SH-SY5Y (cell line): ENCODE results near the gene PMEPA1.
A peak's percentile ranks its signal among the peaks of the same experiment; 100 is the strongest.

Experiments used
- GATA2 ChIP-seq: IDR thresholded peaks from 2 replicates; pipeline ENCODE4 v1.6.1; 2011; ENCODE audit warnings: mild to moderate bottlenecking, low read depth, low read length
- GATA3 ChIP-seq: IDR thresholded peaks from 2 replicates; pipeline ENCODE4 v1.6.1; 2011; ENCODE audit warnings: low read depth, mild to moderate bottlenecking, low read length, moderate library complexity

Gene PMEPA1

DNA sequence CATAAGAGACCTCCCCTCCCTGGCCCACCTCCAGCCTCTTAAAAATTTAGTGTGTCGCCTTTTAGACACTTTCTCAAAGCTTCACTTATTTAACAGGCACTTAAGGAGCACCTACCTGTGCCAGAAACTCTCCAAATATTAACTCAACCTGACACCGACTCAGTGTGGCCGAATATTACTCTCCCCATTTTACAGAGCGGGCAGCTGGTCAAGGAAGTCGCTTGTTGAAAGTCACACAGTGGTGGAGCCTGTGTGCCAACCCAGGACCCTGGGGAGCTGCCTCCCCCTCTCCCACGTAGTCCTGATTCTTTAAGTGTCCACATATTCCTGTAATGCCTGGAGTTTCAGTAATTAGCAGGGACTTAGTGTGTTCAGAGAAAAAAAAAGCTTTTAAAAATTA is 1.0 kb upstream of the PMEPA1 start:
- TF ChIP-seq GATA2 (no peak), GATA3 (no peak)

DNA sequence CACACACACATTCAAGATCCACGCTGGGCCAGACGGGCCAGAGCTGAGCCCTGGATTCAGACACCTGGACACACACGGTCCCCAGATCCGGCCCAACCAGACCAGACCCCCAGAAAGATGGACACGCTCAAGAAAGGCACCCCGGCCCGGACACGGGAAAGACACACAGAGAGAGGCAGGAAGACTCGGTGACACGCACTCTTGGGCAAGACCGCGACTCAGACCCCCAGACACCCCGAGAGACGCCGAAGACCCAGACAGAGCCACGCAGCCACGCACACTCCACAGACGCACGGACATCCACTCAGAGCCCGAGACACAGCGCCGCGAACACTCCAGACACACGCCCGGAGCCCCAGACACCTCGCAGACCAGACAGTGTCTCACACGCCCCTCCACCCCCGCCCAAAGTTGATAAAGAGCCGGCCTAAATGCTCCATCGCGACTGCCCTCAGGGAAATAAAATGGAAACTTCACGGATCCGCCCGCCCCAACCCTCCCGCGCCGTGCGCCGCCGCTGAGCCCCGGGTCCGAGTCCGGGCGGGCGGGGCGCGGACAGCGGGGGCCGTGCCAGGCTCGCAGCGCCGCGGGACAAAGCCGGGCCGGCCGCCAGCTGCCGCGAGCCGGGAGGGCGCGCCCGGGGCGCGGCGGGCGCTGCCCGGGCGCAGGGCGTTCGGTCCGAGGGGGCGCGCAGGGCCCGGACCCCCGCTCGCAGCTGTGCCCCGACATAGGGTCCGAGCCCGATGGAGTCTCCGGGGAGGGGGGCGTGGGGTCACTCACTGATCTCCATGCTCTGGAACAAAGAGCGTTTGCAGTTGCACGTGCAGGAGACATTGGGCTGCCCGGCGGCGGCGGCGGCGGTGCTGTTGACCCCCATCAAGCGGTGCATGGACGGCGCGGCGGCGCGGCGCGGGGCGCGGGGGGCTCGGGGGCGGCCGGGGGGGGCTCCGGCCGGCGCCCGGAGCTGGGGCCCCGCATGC is 831 bp downstream of the PMEPA1 start:
- TF ChIP-seq GATA2, result no peak
- TF ChIP-seq GATA3, result no peak

DNA sequence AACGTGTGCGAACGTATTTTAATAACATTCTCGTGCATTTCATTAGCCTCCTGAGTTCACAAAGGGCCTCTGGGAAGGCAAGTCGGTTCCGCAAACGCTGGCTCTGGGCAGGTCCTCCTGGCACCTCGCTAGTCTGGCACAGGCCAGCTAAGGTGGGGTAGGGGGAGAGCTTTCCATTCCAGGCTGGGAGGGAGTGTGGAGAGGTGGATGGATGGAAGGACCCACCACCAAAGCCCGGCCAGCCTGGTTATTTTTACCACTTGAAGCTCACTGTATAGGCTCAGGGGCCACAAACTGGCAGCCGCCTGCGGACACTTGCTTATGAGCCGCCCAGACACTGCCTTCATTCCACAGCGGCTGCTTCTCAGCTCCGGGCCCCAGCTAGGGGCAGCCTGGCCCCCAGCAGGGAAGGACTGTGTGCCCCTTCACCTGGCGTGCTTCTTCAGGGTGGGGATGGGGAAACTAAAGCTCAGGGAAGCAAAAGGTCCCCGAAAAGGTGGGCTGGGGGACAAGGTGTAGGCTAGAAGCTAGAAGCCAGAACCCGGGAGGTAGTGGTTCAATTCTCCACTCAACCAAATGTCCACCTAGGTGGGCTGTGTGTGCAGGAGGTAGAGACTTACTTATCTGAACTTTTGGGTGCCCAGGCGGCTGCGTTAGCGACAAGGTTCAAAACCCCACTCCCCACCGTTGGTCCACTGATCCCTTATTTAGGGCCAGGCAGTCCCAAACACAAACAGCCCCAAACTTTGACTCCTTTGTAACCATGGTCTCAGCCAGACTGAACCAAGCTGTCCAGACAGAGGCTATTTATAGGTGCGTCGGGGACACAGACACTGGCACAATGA is 1.7 kb downstream of the PMEPA1 start:
- TF ChIP-seq GATA2, result no peak

DNA sequence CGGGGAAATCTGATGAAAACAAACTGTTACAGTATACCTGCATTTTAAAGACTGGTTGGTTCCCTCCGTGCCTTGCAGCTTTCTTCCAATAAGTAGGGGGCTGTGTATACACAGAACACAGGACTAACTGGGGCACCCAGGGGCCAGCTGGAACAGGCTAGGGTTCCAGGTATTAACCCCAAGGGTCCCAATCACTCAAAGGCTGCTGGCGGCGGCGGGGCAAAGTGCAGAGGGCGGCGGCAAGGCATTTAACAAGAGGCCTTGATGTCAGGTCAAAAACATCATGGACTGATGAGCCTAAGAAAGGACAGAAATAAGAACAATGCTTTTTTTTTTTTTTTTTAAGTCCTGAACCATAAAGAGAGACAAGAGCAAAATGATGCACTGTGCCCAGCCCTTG is 2.5 kb downstream of the PMEPA1 start:
- TF ChIP-seq GATA3, result no peak
- TF ChIP-seq GATA2, result no peak

DNA sequence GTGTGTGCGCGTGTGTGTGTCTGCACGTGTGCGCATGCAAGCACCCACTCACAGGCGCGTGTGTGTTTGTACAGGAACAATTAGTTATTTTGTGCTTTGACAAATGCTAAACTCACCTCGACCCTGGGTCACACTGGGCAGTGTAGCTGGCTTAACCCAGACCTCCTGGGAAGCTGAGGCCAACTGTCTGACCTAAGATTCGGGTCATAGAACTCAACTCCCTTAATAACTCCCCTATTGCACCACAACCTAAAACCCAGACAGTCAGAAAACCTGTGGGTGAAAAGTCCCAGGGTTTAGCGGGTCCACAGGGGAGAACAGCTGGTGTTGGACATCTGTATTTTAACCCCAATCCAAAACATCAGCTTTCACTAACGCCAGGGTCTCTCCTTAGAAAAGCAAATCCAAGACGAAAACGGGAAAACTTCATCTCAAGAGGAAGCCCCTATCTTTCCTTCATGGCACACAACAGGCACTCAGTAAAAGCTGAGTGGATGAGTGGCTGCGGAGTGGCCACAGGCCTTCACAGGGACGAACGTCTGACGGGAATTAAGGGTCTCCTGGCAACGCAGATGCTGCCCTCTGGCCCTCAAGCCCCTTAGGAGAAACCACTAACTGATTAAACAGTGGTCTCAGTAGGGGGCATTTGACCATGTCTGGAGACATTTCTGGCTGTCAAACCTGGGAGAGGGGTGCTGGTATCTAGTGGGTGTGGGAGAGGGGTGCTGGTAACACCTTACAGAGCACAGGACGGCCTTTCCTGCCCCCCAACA is 4.5 kb downstream of the PMEPA1 start:
- no peak for TF ChIP-seq GATA3

DNA sequence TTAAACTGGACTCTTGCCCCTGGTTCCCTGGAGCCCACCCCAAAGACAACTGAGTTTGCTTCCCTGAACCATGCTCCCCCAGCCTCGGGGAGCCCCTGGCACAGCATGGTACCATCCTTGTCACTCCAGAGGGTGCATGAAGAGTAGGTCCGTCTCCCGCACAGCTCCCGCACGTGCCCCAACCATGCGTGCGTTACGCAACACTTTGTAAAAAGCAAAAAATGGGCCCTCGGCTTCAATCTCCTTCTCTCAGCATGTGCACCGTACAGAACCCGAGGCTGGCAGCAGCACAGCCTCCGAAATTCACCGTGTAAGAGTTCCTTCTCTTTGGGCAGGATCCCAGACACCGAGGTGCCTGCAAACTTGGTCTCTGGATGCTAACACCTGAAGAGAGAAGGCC is 5.6 kb downstream of the PMEPA1 start:
- TF ChIP-seq GATA3 (no peak), GATA2 (no peak)

DNA sequence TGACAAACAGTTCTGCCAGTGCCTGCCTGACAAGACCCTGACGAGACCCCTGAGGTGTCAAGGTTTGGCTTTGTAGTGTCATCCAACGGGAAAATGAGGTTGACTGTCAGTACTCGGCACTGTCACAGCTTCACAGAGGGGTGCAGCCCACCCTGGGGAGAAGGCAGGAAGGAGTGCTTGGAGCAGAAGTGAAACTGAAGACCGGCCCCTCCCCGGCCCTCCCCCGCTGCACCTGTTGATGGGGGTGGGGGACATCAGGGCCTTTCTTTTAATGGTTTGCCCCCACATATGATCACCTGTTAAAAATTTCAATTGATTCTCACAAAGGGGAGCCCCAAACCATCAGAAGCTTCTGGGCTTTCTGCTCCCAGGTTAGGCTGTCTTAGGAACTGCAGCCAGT is 6.8 kb downstream of the PMEPA1 start:
- no peak for TF ChIP-seq GATA3
- TF ChIP-seq GATA2, result no peak

DNA sequence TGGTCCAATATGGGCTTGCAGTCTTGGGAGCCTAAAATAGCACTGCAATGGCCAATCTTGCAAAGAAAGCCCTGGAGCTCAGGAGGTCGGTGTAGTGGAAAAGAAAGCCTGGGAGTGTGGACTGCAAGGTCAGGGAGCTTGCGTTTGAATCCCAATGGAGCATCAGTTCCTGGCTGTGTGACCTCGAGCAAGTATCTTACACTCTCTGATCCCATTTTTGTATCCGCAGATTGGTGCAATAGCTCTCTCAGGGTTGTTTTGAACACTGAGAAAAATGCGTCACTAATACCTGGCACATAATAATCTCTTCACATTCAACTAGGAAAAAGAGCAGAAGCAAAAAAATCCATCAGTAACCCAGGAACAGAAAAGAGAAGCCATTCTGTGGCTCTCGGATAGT is 7.3 kb downstream of the PMEPA1 start:
- no peak for TF ChIP-seq GATA3
- no peak for TF ChIP-seq GATA2

DNA sequence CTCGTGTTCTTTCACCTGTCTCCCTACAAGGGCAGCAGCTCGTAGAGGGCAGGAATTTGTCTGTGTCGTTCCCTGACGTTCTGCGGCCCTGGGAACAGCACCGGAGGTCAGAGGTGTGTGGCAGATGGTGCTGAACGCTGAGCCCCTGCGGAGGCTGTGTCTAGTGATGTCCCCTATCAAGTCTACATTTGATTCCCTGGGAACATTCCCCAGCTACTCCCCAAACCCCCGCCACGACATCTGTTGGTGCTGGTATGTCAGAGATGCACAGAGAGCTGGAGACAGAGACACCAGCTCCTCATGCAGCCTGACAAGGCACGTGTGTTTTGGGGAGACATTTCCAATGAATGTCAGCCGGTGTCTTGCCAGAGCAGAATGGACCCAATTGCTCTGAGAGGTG is 7.7 kb downstream of the PMEPA1 start:
- no peak for TF ChIP-seq GATA3
- no peak for TF ChIP-seq GATA2

DNA sequence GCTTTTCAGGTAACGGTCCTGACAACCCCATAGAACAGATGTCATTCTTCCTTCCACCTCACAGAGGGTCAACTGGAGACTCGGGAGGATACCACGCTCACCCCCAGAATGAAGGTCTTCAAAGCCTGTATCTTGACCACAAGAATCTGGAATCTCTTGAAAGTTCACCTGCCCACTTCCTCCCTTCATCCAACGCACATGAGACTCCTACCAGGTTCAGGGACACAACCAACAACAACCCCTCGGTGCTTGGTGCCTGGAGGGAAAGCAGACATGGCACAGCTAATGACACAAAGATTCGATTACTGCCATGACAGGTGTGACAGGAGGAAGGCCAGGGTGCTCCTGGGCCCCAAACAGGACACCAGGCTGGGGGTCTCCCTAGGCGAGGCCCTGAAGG is 8.2 kb downstream of the PMEPA1 start:
- TF ChIP-seq GATA3 (no peak), GATA2 (no peak)

DNA sequence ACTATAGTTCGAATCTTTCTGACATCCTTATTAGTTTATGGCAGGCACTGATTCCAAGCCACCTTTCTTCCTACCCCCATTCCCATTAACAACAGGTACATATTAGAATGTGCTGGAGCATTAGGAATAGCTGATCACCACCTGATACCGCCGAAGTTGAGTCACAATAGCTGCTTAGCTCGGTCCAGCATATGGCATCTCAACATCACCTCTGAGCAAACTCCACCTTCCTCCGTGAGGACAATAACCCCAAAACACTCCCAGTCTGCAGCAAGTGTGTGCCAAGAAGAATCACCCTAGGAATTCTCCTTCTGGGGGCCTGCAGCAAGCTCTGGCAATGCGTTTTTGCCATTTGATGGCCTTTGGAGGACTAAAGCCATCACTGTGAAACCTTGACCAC is 8.7 kb downstream of the PMEPA1 start:
- TF ChIP-seq GATA3 (no peak), GATA2 (no peak)

DNA sequence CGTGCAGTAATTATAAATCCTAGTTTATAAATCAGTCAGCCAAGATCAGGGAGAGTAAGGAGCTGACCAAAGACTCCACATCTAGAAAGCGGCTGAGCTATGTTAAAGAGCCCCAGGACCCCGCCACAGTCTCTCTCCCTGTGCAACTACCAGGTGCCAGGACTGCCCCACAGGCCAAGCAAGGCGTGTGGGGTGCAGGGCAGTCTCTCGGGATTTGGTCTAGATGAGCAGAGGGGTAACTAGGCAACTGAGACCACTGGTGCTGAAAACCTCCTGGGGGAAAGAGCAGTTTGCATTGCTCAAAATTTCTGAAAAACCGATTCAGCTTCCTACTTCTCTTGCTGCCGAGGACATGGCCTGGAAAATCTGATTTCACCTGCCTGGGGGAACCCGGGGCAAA is 10.4 kb downstream of the PMEPA1 start:
- TF ChIP-seq GATA2 (no peak), GATA3 (no peak)

DNA sequence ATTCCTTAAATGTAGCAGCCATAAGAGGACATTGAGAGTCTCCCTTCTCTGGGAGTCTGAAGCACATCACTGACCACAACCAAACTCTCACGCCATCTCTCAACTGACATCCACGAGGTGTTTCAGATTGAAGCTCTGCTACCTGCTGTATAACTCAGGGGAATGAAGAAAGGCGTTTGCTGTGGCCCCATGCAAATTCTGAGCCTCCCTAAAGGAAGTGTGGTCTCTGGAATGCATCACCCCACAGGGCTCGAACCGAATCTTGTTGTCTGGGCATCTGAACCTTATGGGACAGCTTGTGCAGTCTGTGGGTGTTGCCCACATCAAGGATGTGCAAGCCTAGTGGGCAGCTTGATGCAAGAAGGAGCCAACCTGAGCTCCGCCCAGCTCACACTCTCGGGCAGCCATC is 10.9 kb downstream of the PMEPA1 start:
- TF ChIP-seq GATA3, result no peak
- no peak for TF ChIP-seq GATA2

DNA sequence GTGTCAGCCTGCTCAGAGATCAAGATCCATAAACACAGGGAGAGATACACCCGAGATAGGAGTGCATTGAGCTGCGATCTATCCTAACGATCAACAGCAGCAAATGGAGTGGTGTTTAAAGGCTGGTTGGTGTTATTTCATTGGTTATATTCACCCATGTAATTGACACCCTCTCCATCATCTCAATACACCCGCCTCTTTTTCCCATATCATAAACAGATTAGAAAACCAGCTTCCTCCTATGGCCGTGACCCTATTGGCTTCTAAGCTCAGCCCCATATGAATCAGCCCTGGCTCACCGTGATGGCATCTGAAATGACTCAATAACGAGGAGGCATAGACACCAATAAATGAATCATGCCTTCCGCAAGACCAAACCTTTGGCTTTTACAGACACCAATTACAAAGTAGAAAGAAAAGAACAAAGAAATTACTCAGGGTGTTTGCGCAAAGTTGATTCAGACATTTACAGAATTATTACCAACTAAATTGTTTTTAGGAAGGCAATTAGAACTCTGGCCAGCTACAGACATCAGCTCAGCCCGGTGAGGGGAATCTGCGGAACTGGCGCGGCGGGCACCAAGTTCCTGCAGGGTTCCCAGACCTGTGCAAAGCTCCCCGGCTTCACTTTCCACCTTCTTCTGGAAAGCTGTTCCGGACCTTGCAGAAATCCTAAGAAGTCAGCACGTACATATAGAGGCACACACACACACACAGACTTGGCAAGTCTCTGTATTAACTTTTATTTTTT is 11.5 kb downstream of the PMEPA1 start:
- TF ChIP-seq GATA3 (no peak), GATA2 (peak; percentile 70)
